K562 (cell line): ENCODE data around the gene DDIT3. TPM values are rescaled to one million over a fixed set of nuclear protein-coding genes. Genes with fewer than 3 reads are reported as not detected.

Experiments
- BRF1 ChIP-seq: IDR thresholded peaks from 3 replicates; pipeline ENCODE4 v1.6.1; 2011; ENCODE audit warnings: borderline replicate concordance, mild to moderate bottlenecking; ENCODE audit not compliant: insufficient read length; ENCODE audit errors: extremely low read depth
- HDGF ChIP-seq: fragments of 450-650 bp; IDR thresholded peaks from 2 replicates; pipeline ENCODE4 v1.6.1; 2016
- KAT8 ChIP-seq: fragments of 450-650 bp; IDR thresholded peaks from 2 replicates; pipeline ENCODE4 v1.6.1; 2016; ENCODE audit warnings: low read depth, mild to moderate bottlenecking
- MBD1 ChIP-seq: fragments of 250-450 bp; sonication (Bioruptor Pico); IDR thresholded peaks from 2 replicates; pipeline ENCODE4 v1.8.0; 2022; ENCODE audit warnings: inconsistent platforms
- NFE2 ChIP-seq: IDR thresholded peaks from 2 replicates; pipeline ENCODE4 v1.6.1; 2014; ENCODE audit warnings: antibody characterized with exemption, low read depth
- PYGO2 ChIP-seq: fragments of 450-650 bp; IDR thresholded peaks from 2 replicates; pipeline ENCODE4 v1.6.1; 2016; ENCODE audit warnings: mild to moderate bottlenecking, missing genetic modification characterization, moderate library complexity, missing compliant biosample characterization
- RBM14 ChIP-seq: fragments of 200-400 bp; formaldehyde crosslinking; IDR thresholded peaks from 2 replicates; pipeline ENCODE4 v1.6.1; 2018; ENCODE audit warnings: low read depth, mild to moderate bottlenecking, low read length, moderate library complexity, borderline replicate concordance; ENCODE audit not compliant: insufficient read depth
- RUNX1 ChIP-seq: sonication (generic); IDR thresholded peaks from 2 replicates; pipeline ENCODE4 v1.6.1; 2016; ENCODE audit warnings: antibody characterized with exemption, low read depth
- SFPQ ChIP-seq: fragments of 200-400 bp; formaldehyde crosslinking; IDR thresholded peaks from 2 replicates; pipeline ENCODE4 v1.6.1; 2017; ENCODE audit warnings: mild to moderate bottlenecking, low read depth, low read length, moderate library complexity
- TAF9B ChIP-seq: fragments of 450-650 bp; IDR thresholded peaks from 2 replicates; pipeline ENCODE4 v1.6.1; 2018; ENCODE audit warnings: mild to moderate bottlenecking; ENCODE audit not compliant: partially characterized antibody
- TEAD2 ChIP-seq: fragments of 450-650 bp; IDR thresholded peaks from 2 replicates; pipeline ENCODE4 v1.6.1; 2016; ENCODE audit warnings: missing genetic modification characterization, control low read depth, missing compliant biosample characterization
- UBTF ChIP-seq, 2 experiments: IDR thresholded peaks; 2 replicates each; pipeline ENCODE4 v1.6.1; 2012; ENCODE audit warnings: improper control_type of control experiment in 2 of 2, low read depth in 2 of 2, low read length in 2 of 2, borderline replicate concordance in 1 of 2
- USF1 ChIP-seq: sonication (generic); formaldehyde crosslinking; IDR thresholded peaks from 2 replicates; pipeline ENCODE4 v1.9.0; 2022; ENCODE audit warnings: mild to moderate bottlenecking, missing genetic modification reagents
- ZNF134 ChIP-seq: fragments of 250-450 bp; sonication (Bioruptor Pico); conservative IDR thresholded peaks from 2 replicates; pipeline ENCODE4 v1.4.0; 2020
- ZNF277 ChIP-seq: fragments of 250-450 bp; sonication (Bioruptor Pico); IDR thresholded peaks from 2 replicates; pipeline ENCODE4 v1.8.0; 2022; ENCODE audit warnings: inconsistent platforms, mild to moderate bottlenecking, moderate library complexity, borderline replicate concordance
- ZNF511 ChIP-seq: sonication (generic); formaldehyde crosslinking; IDR thresholded peaks from 2 replicates; pipeline ENCODE4 v1.8.0; 2022; ENCODE audit warnings: mild to moderate bottlenecking, missing genetic modification reagents
- ZNF695 ChIP-seq: fragments of 450-650 bp; formaldehyde crosslinking; IDR thresholded peaks from 2 replicates; pipeline ENCODE4 v1.4.0; 2020; ENCODE audit warnings: mild to moderate bottlenecking, moderate library complexity
- ZNF764 ChIP-seq: fragments of 250-450 bp; sonication (Bioruptor Pico); IDR thresholded peaks from 2 replicates; pipeline ENCODE4 v1.4.0; 2020; ENCODE audit warnings: low read depth, mild to moderate bottlenecking, moderate library complexity
- ZNF79 ChIP-seq: fragments of 250-450 bp; sonication (Bioruptor Pico); IDR thresholded peaks from 2 replicates; pipeline ENCODE4 v1.4.0; 2020; ENCODE audit warnings: low read depth, mild to moderate bottlenecking, moderate library complexity
- polyA plus RNA-seq, 8 experiments: library from polyadenylated mRNA; depleted of rRNA in 4 of 8; stranded (reverse) in 5 of 8; unstranded in 3 of 8; fragments of >200 nt; fragmentation: Nextera tagmentation in 2 of 8; fragmentation: Illumina TruSeq in 1 of 8; extraction: Ambion mirVana in 2 of 8; extraction: Trizol in 1 of 8; gene quantifications; 2 replicates each; pipeline versions ENCODE4 v1.2.1 to v1.2.3, GENCODE V29; 2011 to 2014; ENCODE audit warnings: inconsistent platforms in 1 of 8, missing spikeins in 1 of 8
- total RNA-seq, 7 experiments: library from RNA; depleted of rRNA in 6 of 7; stranded (reverse); fragments of >200 nt in 6 of 7; fragmentation: Illumina TruSeq in 2 of 7; extraction: Trizol in 2 of 7; gene quantifications; 2 replicates each; pipeline versions ENCODE4 v1.2.1 to v1.2.3, GENCODE V29; 2011 to 2021; ENCODE audit warnings: low replicate concordance in 1 of 7

DDIT3 gene
- total and polyA plus RNA-seq, 9 of the 15 experiments (the other 6 are each of a cell fraction or from before 2014, with no cell fraction given) = 59.1 to 272 (median 89.9) TPM

- 0 out of 2 replicates have a peak, but pooled peaks have one; percentile 40 for TF ChIP-seq ZNF511
- no peak for TF ChIP-seq RBM14
- TF ChIP-seq KAT8 = no peak
- TF ChIP-seq ZNF134 (CRISPR knock-in tag) = no peak
- no peak for TF ChIP-seq RUNX1
- no peak for TF ChIP-seq SFPQ
- TF ChIP-seq ZNF79 (CRISPR knock-in tag) = no peak
- no peak for TF ChIP-seq ZNF695 (CRISPR knock-in tag)
- no peak for TF ChIP-seq ZNF277 (CRISPR knock-in tag)
- no peak for TF ChIP-seq HDGF
- TF ChIP-seq TEAD2 (tag) = no peak
- TF ChIP-seq USF1 (CRISPR knock-in tag) = no peak
- 0 out of 4 replicates have a peak, but pooled peaks of 1 of the 2 experiments have one; percentile 57 for TF ChIP-seq UBTF (IDR thresholded peaks at IDR 0.05; ENCODE audit: borderline replicate concordance in 1 of 2, low read depth in 2 of 2, low read length in 2 of 2)
- TF ChIP-seq PYGO2 (tag) = no peak
- no peak for TF ChIP-seq TAF9B
- TF ChIP-seq NFE2 = no peak
- TF ChIP-seq ZNF764 (CRISPR knock-in tag) = no peak
- TF ChIP-seq BRF1 = no peak
- no peak for TF ChIP-seq MBD1 (CRISPR knock-in tag)
Observed at GRCh38 chr12:57549909-57550640, 29.8 kb upstream of the DDIT3 start, which contains the start of gene KIF5A (continued).
